ENCODE data around the gene CNTN1. TPM values are rescaled to one million over a fixed set of nuclear protein-coding genes. Genes with fewer than 3 reads are reported as not detected.
A peak's percentile ranks its signal among the peaks of the same experiment; 100 is the strongest.

CNTN1 gene
- total RNA-seq, 6 experiments from 2014 or later, result 0.09 to 0.66 (median 0.26) TPM

DNA sequence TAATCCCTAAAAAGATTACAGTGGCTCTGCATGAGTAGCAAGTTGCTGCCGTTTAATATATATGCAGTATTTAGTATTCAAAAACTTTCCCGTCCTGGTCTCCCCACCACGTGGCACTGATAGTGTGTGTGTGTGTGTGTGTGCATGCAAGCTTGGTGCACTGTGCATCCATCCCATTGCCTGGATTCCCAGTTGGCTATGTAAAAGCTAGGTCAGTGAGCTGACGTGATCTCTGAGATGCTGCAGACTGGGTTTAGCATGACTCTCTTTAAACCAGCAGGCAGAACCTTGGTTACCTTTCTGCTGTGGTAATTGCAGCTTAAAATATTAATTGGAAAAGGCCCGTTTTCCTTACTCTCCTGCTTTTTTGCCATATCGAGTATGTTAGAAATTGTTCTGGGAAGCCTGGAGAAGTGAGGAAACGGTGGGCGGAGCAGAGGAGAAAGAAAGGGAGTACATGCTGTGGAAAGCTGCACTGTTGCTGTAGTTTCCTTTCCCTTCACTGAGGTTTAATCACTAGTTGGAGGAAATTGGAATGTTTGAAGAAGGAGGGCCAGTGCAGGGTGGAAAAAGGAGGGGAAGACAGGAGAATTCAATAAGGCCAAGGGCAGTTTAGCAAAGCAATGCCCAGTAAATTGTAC, 4.0 kb upstream of the CNTN1 start:
- Histone ChIP-seq H3K36me3 (no peaks in the 10 kb centered on the region), H3K9me3 (no peaks in the 10 kb centered on the region), H3K27ac (no peak overlapping the region), H3K4me1 (peaks cover 0 to 5% (median 0%) of the 10 kb centered on the region in 4 donors), H3K27me3 (peaks cover 0 to 12% of the 10 kb centered on the region in 2 donors), H3K4me3 (no peak overlapping the region)
- no peak for TF ChIP-seq POLR2A (IDR thresholded peaks at IDR 0.05)
- TF ChIP-seq, protein P1, sequence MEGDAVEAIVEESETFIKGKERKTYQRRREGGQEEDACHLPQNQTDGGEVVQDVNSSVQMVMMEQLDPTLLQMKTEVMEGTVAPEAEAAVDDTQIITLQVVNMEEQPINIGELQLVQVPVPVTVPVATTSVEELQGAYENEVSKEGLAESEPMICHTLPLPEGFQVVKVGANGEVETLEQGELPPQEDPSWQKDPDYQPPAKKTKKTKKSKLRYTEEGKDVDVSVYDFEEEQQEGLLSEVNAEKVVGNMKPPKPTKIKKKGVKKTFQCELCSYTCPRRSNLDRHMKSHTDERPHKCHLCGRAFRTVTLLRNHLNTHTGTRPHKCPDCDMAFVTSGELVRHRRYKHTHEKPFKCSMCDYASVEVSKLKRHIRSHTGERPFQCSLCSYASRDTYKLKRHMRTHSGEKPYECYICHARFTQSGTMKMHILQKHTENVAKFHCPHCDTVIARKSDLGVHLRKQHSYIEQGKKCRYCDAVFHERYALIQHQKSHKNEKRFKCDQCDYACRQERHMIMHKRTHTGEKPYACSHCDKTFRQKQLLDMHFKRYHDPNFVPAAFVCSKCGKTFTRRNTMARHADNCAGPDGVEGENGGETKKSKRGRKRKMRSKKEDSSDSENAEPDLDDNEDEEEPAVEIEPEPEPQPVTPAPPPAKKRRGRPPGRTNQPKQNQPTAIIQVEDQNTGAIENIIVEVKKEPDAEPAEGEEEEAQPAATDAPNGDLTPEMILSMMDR (IDR thresholded peaks at IDR 0.05), result no peak
- 50% methylated on average over 8 of the region's 8 CpGs for WGBS (ENCODE audit: insufficient coverage, low coverage, low lambda C conversion rate, missing lambda C conversion rate)
- DNase-seq (no peak), ATAC-seq (no peak)
- intact Hi-C loops (cut with DNase I), result no loop called here

DNA sequence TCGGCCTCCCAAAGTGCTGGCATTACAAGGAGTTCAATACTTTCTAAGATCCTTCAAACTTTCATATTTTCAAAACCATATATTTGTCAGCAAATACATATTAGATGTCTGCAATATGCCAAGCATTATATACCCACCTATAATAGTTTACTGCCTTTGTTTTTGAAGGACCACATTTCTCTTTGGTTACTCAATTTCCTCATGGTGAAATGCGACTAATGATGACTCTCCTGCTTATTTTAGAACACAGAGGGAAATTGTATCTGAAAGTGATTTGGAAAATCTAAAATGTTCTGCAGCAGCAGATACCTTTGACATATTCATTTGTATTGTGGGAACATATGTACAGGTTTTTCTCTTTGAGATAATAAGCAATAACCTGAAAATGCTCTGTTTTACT, 2.7 kb upstream of the CNTN1 start:
- peaks cover 0 to 12% of the 10 kb centered on the region in 2 donors for H3K27me3 ChIP-seq
- WGBS (ENCODE audit: insufficient coverage, low coverage, low lambda C conversion rate, missing lambda C conversion rate), result 55% methylated on average over 2 of the region's 2 CpGs
- intact Hi-C loops (cut with DNase I), result no loop called here
- DNase-seq, result no peak
- TF ChIP-seq POLR2A (IDR thresholded peaks at IDR 0.05), result no peak
- TF ChIP-seq, protein P1 (IDR thresholded peaks at IDR 0.05), result no peak
- no peak overlapping the region for H3K27ac ChIP-seq
- no peaks in the 10 kb centered on the region for H3K9me3 ChIP-seq
- ATAC-seq, result no peak
- H3K4me3 ChIP-seq, result no peak overlapping the region
- H3K36me3 ChIP-seq, result no peaks in the 10 kb centered on the region
- H3K4me1 ChIP-seq, result peaks cover 0 to 7% (median 0%) of the 10 kb centered on the region in 4 donors

DNA sequence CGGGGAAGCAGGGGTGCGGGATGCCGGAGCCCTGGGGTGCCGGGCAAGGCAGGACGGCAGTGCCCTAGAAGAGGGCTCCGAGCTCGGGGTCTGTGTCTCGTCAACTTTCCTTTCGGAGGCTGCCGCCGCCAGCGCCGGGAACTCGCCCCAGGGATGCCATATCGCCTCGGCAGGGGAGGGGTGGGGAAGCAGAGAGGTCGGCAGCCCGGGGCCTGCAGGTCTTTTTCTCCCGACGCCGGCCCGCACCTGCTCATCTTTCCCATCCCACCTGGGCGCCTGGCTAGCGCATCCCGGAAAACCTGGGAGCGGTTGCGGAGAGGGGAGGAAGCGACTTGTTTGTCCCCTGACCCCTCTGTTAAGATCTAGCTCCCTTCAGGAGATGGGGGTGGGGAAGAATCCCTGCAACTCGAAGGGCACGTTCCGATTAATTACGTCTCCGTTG, 547 bp downstream of the CNTN1 start:
- Histone ChIP-seq H3K4me3 (peak overlapping the region in 2 of 3 donors; percentile 24 to 27), H3K27ac (no peak overlapping the region), H3K4me1 (peaks cover 0 to 7% (median 0%) of the 10 kb centered on the region in 4 donors), H3K9me3 (no peaks in the 10 kb centered on the region), H3K36me3 (no peaks in the 10 kb centered on the region), H3K27me3 (peaks cover 0 to 12% of the 10 kb centered on the region in 2 donors)
- DNase-seq, result peak in 2 of 3 donors; percentile 17 to 46
- WGBS (ENCODE audit: insufficient coverage, low coverage, low lambda C conversion rate, missing lambda C conversion rate), result 10% methylated on average over 19 of the region's 33 CpGs
- peak in 1 of 4 donors; percentile 16 for ATAC-seq
- intact Hi-C loops (cut with DNase I), result no loop called here
- TF ChIP-seq, protein P1 (IDR thresholded peaks at IDR 0.05), result no peak
- no peak for TF ChIP-seq POLR2A (IDR thresholded peaks at IDR 0.05)

DNA sequence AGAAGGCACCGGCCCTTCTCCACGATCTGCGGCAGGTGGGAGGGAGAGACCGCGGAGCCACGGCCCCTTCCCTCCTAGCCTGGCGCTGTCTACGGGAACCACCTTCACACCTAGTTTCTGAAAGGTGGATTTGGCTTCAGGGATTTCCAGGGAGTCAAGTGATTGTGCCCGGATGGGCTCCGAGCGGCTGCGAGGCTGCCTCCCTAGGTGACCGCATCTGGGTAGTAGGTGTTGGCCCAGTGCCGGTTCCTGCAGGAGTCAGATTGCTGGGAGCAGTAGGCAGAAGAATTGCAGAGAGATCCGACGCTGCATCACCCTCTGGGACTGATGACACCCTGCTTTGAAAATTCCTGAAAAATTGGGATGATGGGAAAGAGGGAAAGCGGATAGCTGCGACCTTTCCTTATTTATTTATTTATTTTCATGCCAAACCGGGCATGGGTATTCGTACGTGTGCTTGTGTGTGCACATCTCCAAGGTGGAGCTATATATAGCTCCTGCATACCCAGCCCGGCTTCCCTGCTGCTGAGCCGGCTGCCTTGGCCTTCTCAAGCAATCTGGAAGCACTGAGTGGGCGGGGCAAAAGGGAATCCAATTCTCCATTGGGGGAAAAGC, 1.1 kb downstream of the CNTN1 start:
- H3K4me3 ChIP-seq, result peak overlapping the region in 1 of 3 donors; percentile 27
- intact Hi-C loops (cut with DNase I), result no loop called here
- H3K36me3 ChIP-seq, result no peaks in the 10 kb centered on the region
- 5% methylated on average over 15 of the region's 24 CpGs for WGBS (ENCODE audit: insufficient coverage, low coverage, low lambda C conversion rate, missing lambda C conversion rate)
- H3K27ac ChIP-seq, result no peak overlapping the region
- H3K4me1 ChIP-seq, result peaks cover 0 to 7% (median 0%) of the 10 kb centered on the region in 4 donors
- peaks cover 0 to 12% of the 10 kb centered on the region in 2 donors for H3K27me3 ChIP-seq
- H3K9me3 ChIP-seq, result no peaks in the 10 kb centered on the region
- TF ChIP-seq, protein P1 (IDR thresholded peaks at IDR 0.05), result no peak
- TF ChIP-seq POLR2A (IDR thresholded peaks at IDR 0.05), result no peak
- ATAC-seq, result peak in 1 of 4 donors; percentile 17
- DNase-seq, result peak in 2 of 3 donors; percentile 21 to 37
